ENCODE data around the gene AVP. TPM values are rescaled to one million over a fixed set of nuclear protein-coding genes. Genes with fewer than 3 reads are reported as not detected.

The AVP gene
- total RNA-seq, 3 donors from 2014 or later = not detected

- H3K4me1 ChIP-seq (ENCODE audit: low read depth) = no peaks in the 10 kb centered on the region
- ATAC-seq (peak; percentile 30), DNase-seq (no peak)
- no peaks in the 10 kb centered on the region for H3K36me3 ChIP-seq (ENCODE audit: low read depth)
- TF ChIP-seq CTCF (IDR thresholded peaks at IDR 0.05) = no peak
- H3K4me3 ChIP-seq = no peak overlapping the region
- intact Hi-C loops (cut with DNase I, micrococcal nuclease) = no loop called here
- no peaks in the 10 kb centered on the region for H3K9me3 ChIP-seq
Observed at GRCh38 chr20:3101737-3102574, 17.4 kb upstream of the AVP start.

- ATAC-seq = no peak
- intact Hi-C loops (cut with DNase I, micrococcal nuclease) = no loop called here
- no peak for TF ChIP-seq CTCF (IDR thresholded peaks at IDR 0.05)
Observed at GRCh38 chr20:3101251-3101650, 16.7 kb upstream of the AVP start.

GRCh38 chr20:3100480-3100879 lies 16.0 kb upstream of the AVP start:
- intact Hi-C loops (cut with DNase I, micrococcal nuclease) = no loop called here
- H3K4me3 ChIP-seq = no peak overlapping the region
- no peak for TF ChIP-seq CTCF (IDR thresholded peaks at IDR 0.05)
- no peaks in the 10 kb centered on the region for H3K36me3 ChIP-seq (ENCODE audit: low read depth)
- no peaks in the 10 kb centered on the region for H3K4me1 ChIP-seq (ENCODE audit: low read depth)
- no peaks in the 10 kb centered on the region for H3K9me3 ChIP-seq
- no peak for DNase-seq
- no peak for ATAC-seq

More at GRCh38 chr20:3101251-3101650, 16.7 kb upstream of the AVP start:
- Histone ChIP-seq H3K4me3 (no peak overlapping the region), H3K36me3 (ENCODE audit: low read depth) (no peaks in the 10 kb centered on the region), H3K9me3 (no peaks in the 10 kb centered on the region), H3K4me1 (ENCODE audit: low read depth) (no peaks in the 10 kb centered on the region)
- no peak for DNase-seq

GRCh38 chr20:3094848-3095629 lies 10.5 kb upstream of the AVP start:
- no peaks in the 10 kb centered on the region for H3K36me3 ChIP-seq (ENCODE audit: low read depth)
- TF ChIP-seq CTCF (IDR thresholded peaks at IDR 0.05) = no peak
- H3K4me3 ChIP-seq = no peak overlapping the region
- intact Hi-C loops (cut with DNase I, micrococcal nuclease) = no loop called here
- DNase-seq (no peak), ATAC-seq (no peak)
- H3K9me3 ChIP-seq = no peaks in the 10 kb centered on the region
- H3K4me1 ChIP-seq (ENCODE audit: low read depth) = no peaks in the 10 kb centered on the region

- H3K4me3 ChIP-seq = no peak overlapping the region
- no peaks in the 10 kb centered on the region for H3K36me3 ChIP-seq (ENCODE audit: low read depth)
- H3K4me1 ChIP-seq (ENCODE audit: low read depth) = no peaks in the 10 kb centered on the region
- H3K9me3 ChIP-seq = no peaks in the 10 kb centered on the region
- no peak for TF ChIP-seq CTCF (IDR thresholded peaks at IDR 0.05)
- DNase-seq (no peak), ATAC-seq (no peak)
- intact Hi-C loops (cut with DNase I, micrococcal nuclease) = no loop called here
Observed at GRCh38 chr20:3093861-3094361, 9.4 kb upstream of the AVP start.
